Mesothelial cell of epicardium (in vitro differentiated cells): Measurements from ENCODE around the gene FEM1B. TPM values are rescaled to one million over a fixed set of nuclear protein-coding genes. Genes with fewer than 3 reads are reported as not detected.
"Not testable (repeated sequence)": the region's sequence is repeated elsewhere in the genome, so short reads cannot be mapped to it uniquely, and the experiment has no call there.

Experiments
- DNase-seq, 2 experiments: peaks; one replicate each; pipeline ENCODE4 v3.0.0; 2021; ENCODE audit warnings: low spot score in 2 of 2; ENCODE audit not compliant: unreplicated experiment in 2 of 2
- H3K27ac Mint-ChIP-seq: 2 replicates; pipeline ENCODE4 v1.8.0; 2021; ENCODE audit warnings: mixed read lengths
- H3K27me3 Mint-ChIP-seq: 2 replicates; pipeline ENCODE4 v1.8.0; 2021; ENCODE audit warnings: low read depth, mixed read lengths
- H3K36me3 Mint-ChIP-seq: 2 replicates; pipeline ENCODE4 v1.8.0; 2021; ENCODE audit warnings: mixed read lengths
- H3K4me1 Mint-ChIP-seq: 2 replicates; pipeline ENCODE4 v1.8.0; 2021; ENCODE audit warnings: mixed read lengths
- H3K4me3 Mint-ChIP-seq: 2 replicates; pipeline ENCODE4 v1.8.0; 2021; ENCODE audit warnings: mild to moderate bottlenecking, moderate library complexity, mixed read lengths
- H3K9me3 Mint-ChIP-seq: 2 replicates; pipeline ENCODE4 v1.8.0; 2021; ENCODE audit warnings: mixed read lengths
- total RNA-seq: library from RNA; stranded (reverse); gene quantifications from 3 replicates; pipeline ENCODE4 v1.2.1, GENCODE V29; 2021
- TF ChIP-seq, protein P1 (sequence below): fragments of 200-600 bp; sonication (generic); IDR thresholded peaks from one replicate; pipeline ENCODE4 v1.5.0; 2021; ENCODE audit warnings: antibody characterized with exemption; ENCODE audit not compliant: unreplicated experiment

FEM1B gene
- total RNA-seq, 1 donor from 2014 or later, result 54.6 TPM

DNA sequence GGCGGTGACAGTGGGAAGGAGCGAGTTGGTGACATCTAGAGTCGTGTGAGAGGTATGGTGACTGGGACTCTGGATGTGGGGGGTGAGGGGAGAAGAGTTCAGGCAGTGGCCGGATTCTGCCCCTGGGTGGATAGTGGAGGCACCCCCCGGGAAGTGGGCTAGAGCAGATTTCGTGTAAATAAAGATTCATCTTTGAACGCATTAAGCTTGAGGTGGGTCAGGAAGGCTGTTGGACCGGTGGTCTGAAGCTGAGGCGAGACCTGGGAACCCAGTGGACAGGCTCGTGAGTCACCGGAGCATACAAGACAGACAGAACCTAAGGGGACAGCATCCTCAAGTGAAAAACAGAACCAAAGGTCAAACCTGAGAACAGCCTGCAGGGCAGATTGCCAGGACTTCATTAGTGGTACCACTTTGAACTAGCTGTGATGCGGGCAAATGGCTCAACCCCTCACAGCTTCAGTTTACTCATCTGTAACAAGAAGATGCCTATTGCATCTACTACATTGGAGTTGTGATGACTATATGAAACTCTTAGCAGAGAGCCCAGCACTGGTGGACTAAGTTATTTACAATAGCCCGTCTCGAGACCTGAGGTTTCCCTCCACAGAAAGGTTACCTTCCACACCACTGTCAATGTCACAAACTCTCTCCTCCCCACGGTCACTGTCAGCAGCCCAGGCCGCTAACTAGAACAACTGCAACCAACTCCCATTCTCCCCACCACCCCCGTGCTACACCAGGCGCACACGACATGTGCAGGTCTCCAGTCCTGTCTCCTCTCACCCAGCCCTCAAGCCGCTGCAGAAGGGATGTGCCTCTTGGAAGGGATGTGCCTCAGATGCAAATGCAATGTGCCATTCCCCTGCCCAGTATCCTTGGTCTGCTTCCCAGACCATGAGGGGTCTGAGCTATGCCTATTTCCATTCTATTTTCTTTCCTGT is 47.1 kb upstream of the FEM1B start:
- Mint-ChIP-seq H3K27ac (peak overlapping the region; percentile 84), H3K9me3 (no peaks in the 10 kb centered on the region), H3K27me3 (no peaks in the 10 kb centered on the region), H3K4me3 (peak overlapping the region; percentile 75), H3K4me1 (peaks cover 39% of the 10 kb centered on the region), H3K36me3 (no peaks in the 10 kb centered on the region)
- no peak for DNase-seq
- TF ChIP-seq, protein P1, sequence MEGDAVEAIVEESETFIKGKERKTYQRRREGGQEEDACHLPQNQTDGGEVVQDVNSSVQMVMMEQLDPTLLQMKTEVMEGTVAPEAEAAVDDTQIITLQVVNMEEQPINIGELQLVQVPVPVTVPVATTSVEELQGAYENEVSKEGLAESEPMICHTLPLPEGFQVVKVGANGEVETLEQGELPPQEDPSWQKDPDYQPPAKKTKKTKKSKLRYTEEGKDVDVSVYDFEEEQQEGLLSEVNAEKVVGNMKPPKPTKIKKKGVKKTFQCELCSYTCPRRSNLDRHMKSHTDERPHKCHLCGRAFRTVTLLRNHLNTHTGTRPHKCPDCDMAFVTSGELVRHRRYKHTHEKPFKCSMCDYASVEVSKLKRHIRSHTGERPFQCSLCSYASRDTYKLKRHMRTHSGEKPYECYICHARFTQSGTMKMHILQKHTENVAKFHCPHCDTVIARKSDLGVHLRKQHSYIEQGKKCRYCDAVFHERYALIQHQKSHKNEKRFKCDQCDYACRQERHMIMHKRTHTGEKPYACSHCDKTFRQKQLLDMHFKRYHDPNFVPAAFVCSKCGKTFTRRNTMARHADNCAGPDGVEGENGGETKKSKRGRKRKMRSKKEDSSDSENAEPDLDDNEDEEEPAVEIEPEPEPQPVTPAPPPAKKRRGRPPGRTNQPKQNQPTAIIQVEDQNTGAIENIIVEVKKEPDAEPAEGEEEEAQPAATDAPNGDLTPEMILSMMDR, result no peak

DNA sequence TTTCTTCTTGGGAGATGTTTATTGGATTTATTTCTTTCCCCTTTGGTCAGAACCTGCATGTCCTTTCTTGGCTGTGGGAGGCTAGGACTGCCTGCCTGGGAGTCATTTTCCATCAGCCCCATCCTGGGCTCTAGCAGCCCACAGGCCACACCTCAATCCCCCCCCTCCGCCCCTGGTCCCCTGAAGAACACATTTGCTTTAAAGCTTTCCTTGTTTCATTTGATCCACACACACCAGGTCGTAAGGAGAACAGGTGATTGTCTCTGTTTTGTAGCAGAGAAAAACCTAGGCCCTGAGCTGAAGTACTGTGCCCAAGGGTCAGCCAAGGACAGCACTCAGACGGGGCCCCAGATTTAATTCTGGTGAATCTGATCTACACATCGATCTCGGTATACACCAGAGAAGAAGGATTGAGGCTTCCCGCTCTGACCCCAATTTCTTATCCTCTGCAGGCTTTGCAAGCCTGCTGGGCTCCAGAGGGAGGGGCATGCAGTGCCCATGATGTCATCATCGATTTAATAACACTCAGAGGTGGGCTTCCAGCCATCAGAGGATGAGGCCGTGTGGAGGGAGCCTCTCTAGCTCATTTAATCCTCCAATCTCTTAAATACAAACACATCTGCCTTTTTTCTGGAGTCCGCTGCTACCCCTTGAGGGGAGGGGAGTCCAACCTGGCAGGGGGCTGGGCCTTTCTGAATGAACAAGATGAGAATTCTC is 46.3 kb upstream of the FEM1B start:
- H3K4me3 Mint-ChIP-seq, result peak overlapping the region; percentile 36
- TF ChIP-seq, protein P1, result no peak
- H3K36me3 Mint-ChIP-seq, result no peaks in the 10 kb centered on the region
- H3K4me1 Mint-ChIP-seq, result peaks cover 39% of the 10 kb centered on the region
- no peak for DNase-seq
- no peak overlapping the region for H3K27ac Mint-ChIP-seq
- peaks cover 1% of the 10 kb centered on the region for H3K9me3 Mint-ChIP-seq
- no peaks in the 10 kb centered on the region for H3K27me3 Mint-ChIP-seq

DNA sequence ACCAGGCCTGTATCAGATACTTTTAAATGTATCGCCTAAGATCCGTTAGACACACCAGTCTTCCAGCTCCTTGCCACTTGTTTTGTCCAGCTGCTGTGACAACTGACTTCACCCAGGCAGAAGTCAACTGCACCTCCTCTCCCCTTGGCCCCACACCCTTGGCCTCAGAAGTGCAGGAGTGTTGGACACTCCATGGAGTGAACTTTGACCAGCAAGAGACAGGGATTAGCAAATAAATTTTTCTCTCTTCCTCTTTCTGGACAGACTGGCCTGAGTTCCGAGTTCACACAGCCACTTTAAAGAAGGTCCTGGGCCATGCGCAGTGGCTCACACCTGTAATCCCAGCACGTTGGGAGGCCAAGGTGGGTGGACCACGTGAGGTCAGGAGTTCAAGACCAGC is 45.1 kb upstream of the FEM1B start:
- DNase-seq, result no peak
- Mint-ChIP-seq H3K27me3 (no peaks in the 10 kb centered on the region), H3K27ac (no peak overlapping the region), H3K4me1 (peaks cover 37% of the 10 kb centered on the region), H3K36me3 (peaks cover 1% of the 10 kb centered on the region), H3K4me3 (no peak overlapping the region), H3K9me3 (peaks cover 6% of the 10 kb centered on the region)
- TF ChIP-seq, protein P1, result no peak

DNA sequence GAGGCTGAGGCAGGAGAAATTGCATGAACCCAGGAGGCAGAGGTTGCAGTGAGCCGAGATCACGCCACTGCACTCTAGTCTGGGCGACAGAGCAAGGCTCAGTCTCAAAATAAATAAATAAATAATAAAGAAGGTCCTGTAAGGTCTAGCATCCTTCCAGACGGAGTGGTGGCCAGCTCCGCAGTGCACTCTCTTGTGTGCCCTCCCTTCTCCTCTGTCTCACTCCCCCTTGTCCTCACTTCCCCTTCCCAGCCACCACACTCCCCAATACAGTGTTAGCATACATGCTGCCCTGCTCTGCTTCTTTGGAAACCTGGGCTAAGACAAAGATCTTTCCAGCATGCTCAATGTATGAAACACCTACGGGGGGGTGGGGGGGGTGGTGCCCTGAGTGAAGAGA is 44.6 kb upstream of the FEM1B start:
- peaks cover 3% of the 10 kb centered on the region for H3K36me3 Mint-ChIP-seq
- DNase-seq, result no peak
- no peaks in the 10 kb centered on the region for H3K27me3 Mint-ChIP-seq
- no peak overlapping the region for H3K4me3 Mint-ChIP-seq
- peaks cover 9% of the 10 kb centered on the region for H3K9me3 Mint-ChIP-seq
- peaks cover 32% of the 10 kb centered on the region for H3K4me1 Mint-ChIP-seq
- TF ChIP-seq, protein P1, result no peak
- no peak overlapping the region for H3K27ac Mint-ChIP-seq

DNA sequence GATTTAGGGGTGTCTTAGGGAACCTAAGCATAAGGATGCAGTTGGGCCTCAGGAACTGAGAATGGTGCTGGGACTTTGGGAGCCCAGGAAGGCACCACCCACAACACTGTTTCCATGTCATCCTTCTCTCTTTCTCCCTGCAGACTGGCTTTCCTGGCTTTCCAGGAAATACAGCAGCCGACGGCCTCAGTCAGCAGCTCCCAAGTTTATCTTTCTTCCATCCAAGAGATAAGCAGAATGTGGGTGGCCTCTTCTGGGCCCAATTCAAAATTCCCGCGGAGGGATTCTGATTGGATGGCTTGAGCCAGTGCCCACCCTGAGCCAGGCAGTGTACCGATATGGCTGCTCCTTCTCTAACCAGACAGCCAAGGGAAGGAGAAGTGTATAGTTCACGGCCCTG is 43.5 kb upstream of the FEM1B start:
- no peak for DNase-seq
- Mint-ChIP-seq H3K36me3 (peaks cover 7% of the 10 kb centered on the region), H3K9me3 (peaks cover 17% of the 10 kb centered on the region), H3K4me1 (peaks cover 23% of the 10 kb centered on the region), H3K27me3 (no peaks in the 10 kb centered on the region), H3K4me3 (peak overlapping the region; percentile 4), H3K27ac (peak overlapping the region; percentile 18)
- TF ChIP-seq, protein P1, result no peak

DNA sequence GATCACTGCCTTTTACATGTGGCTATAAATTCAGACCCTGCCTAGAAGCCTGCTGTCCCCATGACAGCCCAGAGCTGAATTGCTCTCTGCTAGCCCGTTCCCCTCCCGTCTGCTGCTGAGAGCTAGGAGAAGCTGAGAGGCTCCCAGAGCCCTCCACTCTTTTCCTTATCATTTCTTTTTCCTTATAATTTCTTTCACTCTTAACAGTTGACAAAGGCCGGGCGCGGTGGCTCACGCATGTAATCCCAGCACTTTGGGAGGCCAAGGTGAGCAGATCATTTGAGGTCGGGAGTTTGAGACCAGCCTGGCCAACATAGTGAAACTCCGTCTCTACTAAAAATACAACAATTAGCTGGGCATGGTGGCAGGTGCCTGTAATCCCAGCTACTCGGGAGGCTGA is 43.0 kb upstream of the FEM1B start:
- H3K4me3 Mint-ChIP-seq, DNase-seq, H3K27ac Mint-ChIP-seq, H3K27me3 Mint-ChIP-seq, H3K36me3 Mint-ChIP-seq: not testable (repeated sequence)
- peaks cover 23% of the 10 kb centered on the region for H3K4me1 Mint-ChIP-seq
- H3K9me3 Mint-ChIP-seq, result peaks cover 19% of the 10 kb centered on the region
